Subcutaneous abdominal adipose tissue (tissue), 5 donors: Measurements from ENCODE around the gene SMARCAD1.

Experiments used
- H3K27ac ChIP-seq: one replicate; pipeline ENCODE4 v1.7.0; 2013; ENCODE audit warnings: low read depth, mild to moderate bottlenecking, inconsistent platforms, low read length, moderate library complexity
- H3K27me3 ChIP-seq, 5 donors: one replicate each; pipeline ENCODE4 v1.7.0; 2013; ENCODE audit warnings: low read length in 5 of 5, inconsistent platforms in 1 of 5; ENCODE audit not compliant: control insufficient read depth in 5 of 5, insufficient read depth in 4 of 5
- H3K36me3 ChIP-seq, 5 donors: one replicate each; pipeline ENCODE4 v1.7.0; 2013; ENCODE audit warnings: low read length in 5 of 5; ENCODE audit not compliant: control insufficient read depth in 5 of 5, insufficient read depth in 5 of 5
- H3K4me1 ChIP-seq, 5 donors: one replicate each; pipeline ENCODE4 v1.7.0; 2013; ENCODE audit warnings: low read length in 5 of 5, mild to moderate bottlenecking in 3 of 5, moderate library complexity in 1 of 5; ENCODE audit not compliant: control insufficient read depth in 5 of 5, insufficient read depth in 5 of 5
- H3K4me3 ChIP-seq, 5 donors: one replicate each; pipeline ENCODE4 v1.7.0; 2013; ENCODE audit warnings: low read length in 5 of 5, low read depth in 1 of 5
- H3K9ac ChIP-seq, 5 donors: one replicate each; pipeline ENCODE4 v1.7.0; 2013; ENCODE audit warnings: low read length in 5 of 5, mild to moderate bottlenecking in 4 of 5, moderate library complexity in 3 of 5
- H3K9me3 ChIP-seq, 5 donors: one replicate each; pipeline ENCODE4 v1.7.0; 2013; ENCODE audit warnings: low read length in 5 of 5; ENCODE audit not compliant: control insufficient read depth in 5 of 5
- donor health status: healthy.
- donor health status: healthy.
- donor health status: healthy.
- donor health status: healthy.
- donor health status: healthy.

Gene SMARCAD1

GRCh38 chr4:94225449-94225848 is 17.8 kb downstream of the SMARCAD1 start:
- H3K9me3 ChIP-seq, result no peaks in the 10 kb centered on the region
- H3K4me1 ChIP-seq, result peaks cover 0 to 2% (median 0%) of the 10 kb centered on the region in 5 donors
- H3K9ac ChIP-seq, result no peak overlapping the region
- H3K36me3 ChIP-seq, result peaks cover 6 to 24% (median 18%) of the 10 kb centered on the region in 5 donors
- H3K4me3 ChIP-seq, result no peak overlapping the region
- H3K27ac ChIP-seq, result no peak overlapping the region
- H3K27me3 ChIP-seq, result no peaks in the 10 kb centered on the region

- Histone ChIP-seq H3K27ac (no peak overlapping the region), H3K4me3 (no peak overlapping the region), H3K9me3 (no peaks in the 10 kb centered on the region), H3K9ac (no peak overlapping the region), H3K27me3 (no peaks in the 10 kb centered on the region), H3K4me1 (peaks cover 0 to 2% (median 0%) of the 10 kb centered on the region in 5 donors), H3K36me3 (peaks cover 0 to 20% (median 12%) of the 10 kb centered on the region in 5 donors)
Measured at GRCh38 chr4:94226763-94227162, 19.1 kb downstream of the SMARCAD1 start.

- Histone ChIP-seq H3K9ac (no peak overlapping the region), H3K36me3 (peaks cover 0 to 20% (median 16%) of the 10 kb centered on the region in 5 donors), H3K27me3 (no peaks in the 10 kb centered on the region), H3K9me3 (no peaks in the 10 kb centered on the region), H3K4me3 (no peak overlapping the region), H3K27ac (no peak overlapping the region), H3K4me1 (peaks cover 0 to 2% (median 0%) of the 10 kb centered on the region in 5 donors)
Measured at GRCh38 chr4:94228493-94229216, 21.0 kb downstream of the SMARCAD1 start.

GRCh38 chr4:94232519-94232918 is 24.9 kb downstream of the SMARCAD1 start:
- peaks cover 0 to 2% (median 0%) of the 10 kb centered on the region in 5 donors for H3K4me1 ChIP-seq
- H3K9ac ChIP-seq, result no peak overlapping the region
- peaks cover 9 to 30% (median 17%) of the 10 kb centered on the region in 5 donors for H3K36me3 ChIP-seq
- no peak overlapping the region for H3K4me3 ChIP-seq
- H3K27ac ChIP-seq, result no peak overlapping the region
- no peaks in the 10 kb centered on the region for H3K9me3 ChIP-seq
- no peaks in the 10 kb centered on the region for H3K27me3 ChIP-seq

- Histone ChIP-seq H3K4me3 (no peak overlapping the region), H3K36me3 (peaks cover 14 to 39% (median 28%) of the 10 kb centered on the region in 5 donors), H3K27ac (no peak overlapping the region), H3K9me3 (no peaks in the 10 kb centered on the region), H3K27me3 (no peaks in the 10 kb centered on the region), H3K4me1 (no peaks in the 10 kb centered on the region), H3K9ac (no peak overlapping the region)
Measured at GRCh38 chr4:94235825-94236224, 28.2 kb downstream of the SMARCAD1 start.

- Histone ChIP-seq H3K4me1 (no peaks in the 10 kb centered on the region), H3K9ac (no peak overlapping the region), H3K27me3 (no peaks in the 10 kb centered on the region), H3K4me3 (no peak overlapping the region), H3K9me3 (no peaks in the 10 kb centered on the region), H3K36me3 (peaks cover 23 to 52% (median 38%) of the 10 kb centered on the region in 5 donors), H3K27ac (no peak overlapping the region)
Measured at GRCh38 chr4:94237271-94237670, 29.6 kb downstream of the SMARCAD1 start.

- no peak overlapping the region for H3K4me3 ChIP-seq
- H3K36me3 ChIP-seq, result peaks cover 32 to 60% (median 45%) of the 10 kb centered on the region in 5 donors
- H3K9ac ChIP-seq, result no peak overlapping the region
- H3K27ac ChIP-seq, result no peak overlapping the region
- no peaks in the 10 kb centered on the region for H3K27me3 ChIP-seq
- H3K9me3 ChIP-seq, result no peaks in the 10 kb centered on the region
- H3K4me1 ChIP-seq, result no peaks in the 10 kb centered on the region
Measured at GRCh38 chr4:94238160-94238559, 30.5 kb downstream of the SMARCAD1 start.

GRCh38 chr4:94240384-94240783 is 32.7 kb downstream of the SMARCAD1 start:
- H3K9ac ChIP-seq, result no peak overlapping the region
- H3K4me1 ChIP-seq, result no peaks in the 10 kb centered on the region
- H3K9me3 ChIP-seq, result no peaks in the 10 kb centered on the region
- H3K27ac ChIP-seq, result no peak overlapping the region
- H3K4me3 ChIP-seq, result no peak overlapping the region
- H3K36me3 ChIP-seq, result peaks cover 45 to 69% (median 57%) of the 10 kb centered on the region in 5 donors
- H3K27me3 ChIP-seq, result no peaks in the 10 kb centered on the region

- no peak overlapping the region for H3K27ac ChIP-seq
- no peaks in the 10 kb centered on the region for H3K9me3 ChIP-seq
- H3K9ac ChIP-seq, result no peak overlapping the region
- no peaks in the 10 kb centered on the region for H3K27me3 ChIP-seq
- H3K4me1 ChIP-seq, result no peaks in the 10 kb centered on the region
- peaks cover 45 to 58% (median 58%) of the 10 kb centered on the region in 5 donors for H3K36me3 ChIP-seq
- no peak overlapping the region for H3K4me3 ChIP-seq
Measured at GRCh38 chr4:94244087-94244828, 36.6 kb downstream of the SMARCAD1 start.

- no peaks in the 10 kb centered on the region for H3K4me1 ChIP-seq
- peaks cover 45 to 59% (median 54%) of the 10 kb centered on the region in 5 donors for H3K36me3 ChIP-seq
- H3K9me3 ChIP-seq, result no peaks in the 10 kb centered on the region
- no peak overlapping the region for H3K9ac ChIP-seq
- H3K4me3 ChIP-seq, result no peak overlapping the region
- no peak overlapping the region for H3K27ac ChIP-seq
- H3K27me3 ChIP-seq, result no peaks in the 10 kb centered on the region
Measured at GRCh38 chr4:94244829-94245185, 37.1 kb downstream of the SMARCAD1 start.
